WTC11 (cell line): Measurements from ENCODE around the gene NCF2. TPM values are rescaled to one million over a fixed set of nuclear protein-coding genes. Genes with fewer than 3 reads are reported as not detected.

Experiments
- ATAC-seq: fragments of 200-7000 bp; cut with Tn5 transposase; 2 replicates; pipeline ENCODE4 v1.10.0; 2021; ENCODE audit warnings: mild to moderate bottlenecking, moderate library complexity
- CTCF ChIA-PET: fragments of 300-600 bp; sonication (Branson Sonifier 250); formaldehyde crosslinking; loops from one replicate; lab custom pipeline; 2021; ENCODE audit warnings: antibody characterized with exemption; lab: Charles Lee
- POLR2A ChIA-PET: fragments of 350-600 bp; sonication (Branson Sonifier 250); formaldehyde crosslinking; loops from one replicate; lab custom pipeline; 2021; ENCODE audit warnings: antibody characterized with exemption; lab: Charles Lee
- DNase-seq: peaks from one replicate; pipeline ENCODE4 v3.0.0; 2021; ENCODE audit warnings: low spot score
- H3K27ac Mint-ChIP-seq: 2 replicates; pipeline ENCODE4 v1.8.0; 2021; ENCODE audit warnings: mixed read lengths
- H3K27me3 Mint-ChIP-seq: 2 replicates; pipeline ENCODE4 v1.8.0; 2021; ENCODE audit warnings: low read depth, mild to moderate bottlenecking, moderate library complexity, mixed read lengths
- H3K36me3 Mint-ChIP-seq: 2 replicates; pipeline ENCODE4 v1.8.0; 2021; ENCODE audit warnings: mixed read lengths
- H3K4me1 Mint-ChIP-seq: 2 replicates; pipeline ENCODE4 v1.8.0; 2022; ENCODE audit warnings: mixed read lengths
- H3K4me3 Mint-ChIP-seq: 2 replicates; pipeline ENCODE4 v1.8.0; 2021; ENCODE audit warnings: mild to moderate bottlenecking, moderate library complexity, mixed read lengths
- H3K9me3 Mint-ChIP-seq: 2 replicates; pipeline ENCODE4 v1.8.0; 2021; ENCODE audit warnings: mixed read lengths
- ATF3 ChIP-seq: sonication (generic); formaldehyde crosslinking; conservative IDR thresholded peaks from 2 replicates; pipeline ENCODE4 v1.8.1; 2022; ENCODE audit warnings: mild to moderate bottlenecking, missing genetic modification reagents
- E2F1 ChIP-seq: sonication (generic); formaldehyde crosslinking; IDR thresholded peaks from 2 replicates; pipeline ENCODE4 v1.8.0; 2022; ENCODE audit warnings: mild to moderate bottlenecking, missing genetic modification reagents
- EMX1 ChIP-seq: fragments of 250-450 bp; sonication (Bioruptor Pico); IDR thresholded peaks from 2 replicates; pipeline ENCODE4 v1.8.0; 2021; ENCODE audit warnings: mild to moderate bottlenecking
- FOXJ3 ChIP-seq: sonication (generic); formaldehyde crosslinking; IDR thresholded peaks from 2 replicates; pipeline ENCODE4 v1.9.0; 2021; ENCODE audit warnings: missing genetic modification reagents, mild to moderate bottlenecking, borderline replicate concordance
- FOXP1 ChIP-seq: sonication (generic); formaldehyde crosslinking; IDR thresholded peaks from 2 replicates; pipeline ENCODE4 v1.8.0; 2022; ENCODE audit warnings: missing genetic modification reagents, mild to moderate bottlenecking, moderate library complexity, borderline replicate concordance
- IRF2 ChIP-seq: sonication (generic); formaldehyde crosslinking; IDR thresholded peaks from 2 replicates; pipeline ENCODE4 v1.8.0; 2022; ENCODE audit warnings: low read depth, missing genetic modification reagents, borderline replicate concordance
- NFYB ChIP-seq: sonication (generic); formaldehyde crosslinking; conservative IDR thresholded peaks from 2 replicates; pipeline ENCODE4 v1.8.0; 2022; ENCODE audit warnings: low read depth, missing genetic modification reagents
- NR2C2 ChIP-seq: sonication (generic); formaldehyde crosslinking; IDR thresholded peaks from 2 replicates; pipeline ENCODE4 v1.8.0; 2022; ENCODE audit warnings: mild to moderate bottlenecking, missing genetic modification reagents
- SMAD3 ChIP-seq: sonication (generic); formaldehyde crosslinking; IDR thresholded peaks from 2 replicates; pipeline ENCODE4 v1.8.0; 2022; ENCODE audit warnings: missing genetic modification reagents, mild to moderate bottlenecking, borderline replicate concordance
- USF2 ChIP-seq: sonication (generic); formaldehyde crosslinking; IDR thresholded peaks from 2 replicates; pipeline ENCODE4 v1.8.1; 2023; ENCODE audit warnings: mild to moderate bottlenecking, missing genetic modification reagents, moderate library complexity
- ZBTB43 ChIP-seq: sonication (generic); formaldehyde crosslinking; IDR thresholded peaks from 2 replicates; pipeline ENCODE4 v1.8.1; 2023; ENCODE audit warnings: mild to moderate bottlenecking, missing genetic modification reagents
- ZNF121 ChIP-seq: sonication (generic); formaldehyde crosslinking; IDR thresholded peaks from 2 replicates; pipeline ENCODE4 v1.8.0; 2023; ENCODE audit warnings: missing genetic modification reagents
- ZNF138 ChIP-seq: sonication (generic); formaldehyde crosslinking; conservative IDR thresholded peaks from 2 replicates; pipeline ENCODE4 v1.8.1; 2022; ENCODE audit warnings: mild to moderate bottlenecking, moderate library complexity, missing genetic modification reagents
- ZNF263 ChIP-seq: sonication (generic); formaldehyde crosslinking; IDR thresholded peaks from 2 replicates; pipeline ENCODE4 v1.8.1; 2022; ENCODE audit warnings: low read depth, mild to moderate bottlenecking, moderate library complexity, missing genetic modification reagents
- ZNF671 ChIP-seq: fragments of 250-450 bp; sonication (Bioruptor Pico); IDR thresholded peaks from 2 replicates; pipeline ENCODE4 v1.8.0; 2021; ENCODE audit warnings: mild to moderate bottlenecking
- total RNA-seq: library from RNA; stranded (reverse); gene quantifications from 3 replicates; pipeline ENCODE4 v1.2.3, GENCODE V29; 2021
- TF ChIP-seq, protein P1 (sequence below): sonication (generic); formaldehyde crosslinking; IDR thresholded peaks from 2 replicates; pipeline ENCODE4 v1.8.1; 2023; ENCODE audit warnings: mild to moderate bottlenecking, missing genetic modification reagents, borderline replicate concordance
- TF ChIP-seq, protein P2 (sequence below): sonication (generic); formaldehyde crosslinking; IDR thresholded peaks from 2 replicates; pipeline ENCODE4 v1.8.0; 2023; ENCODE audit warnings: missing genetic modification reagents
- TF ChIP-seq, protein P3 (sequence below): sonication (generic); formaldehyde crosslinking; IDR thresholded peaks from 2 replicates; pipeline ENCODE4 v1.8.1; 2022; ENCODE audit warnings: mild to moderate bottlenecking, missing genetic modification reagents, moderate library complexity, borderline replicate concordance
- TF ChIP-seq, protein P4 (sequence below): sonication (generic); formaldehyde crosslinking; IDR thresholded peaks from 2 replicates; pipeline ENCODE4 v1.8.0; 2022; ENCODE audit warnings: mild to moderate bottlenecking, missing genetic modification reagents
- TF ChIP-seq, protein P5 (sequence below): sonication (generic); formaldehyde crosslinking; conservative IDR thresholded peaks from 2 replicates; pipeline ENCODE4 v1.8.1; 2023; ENCODE audit warnings: mild to moderate bottlenecking, low read depth, missing genetic modification reagents, moderate library complexity
- TF ChIP-seq, protein P6 (sequence below): fragments of 250-450 bp; sonication (Bioruptor Pico); IDR thresholded peaks from 2 replicates; pipeline ENCODE4 v2.1.2; 2022; ENCODE audit warnings: mild to moderate bottlenecking, moderate library complexity

The NCF2 gene
- total RNA-seq, 1 experiment from 2014 or later = 0.52 TPM

GRCh38 chr1:183575606-183576005, 14.7 kb downstream of the NCF2 start (continued):
- TF ChIP-seq, protein P1, sequence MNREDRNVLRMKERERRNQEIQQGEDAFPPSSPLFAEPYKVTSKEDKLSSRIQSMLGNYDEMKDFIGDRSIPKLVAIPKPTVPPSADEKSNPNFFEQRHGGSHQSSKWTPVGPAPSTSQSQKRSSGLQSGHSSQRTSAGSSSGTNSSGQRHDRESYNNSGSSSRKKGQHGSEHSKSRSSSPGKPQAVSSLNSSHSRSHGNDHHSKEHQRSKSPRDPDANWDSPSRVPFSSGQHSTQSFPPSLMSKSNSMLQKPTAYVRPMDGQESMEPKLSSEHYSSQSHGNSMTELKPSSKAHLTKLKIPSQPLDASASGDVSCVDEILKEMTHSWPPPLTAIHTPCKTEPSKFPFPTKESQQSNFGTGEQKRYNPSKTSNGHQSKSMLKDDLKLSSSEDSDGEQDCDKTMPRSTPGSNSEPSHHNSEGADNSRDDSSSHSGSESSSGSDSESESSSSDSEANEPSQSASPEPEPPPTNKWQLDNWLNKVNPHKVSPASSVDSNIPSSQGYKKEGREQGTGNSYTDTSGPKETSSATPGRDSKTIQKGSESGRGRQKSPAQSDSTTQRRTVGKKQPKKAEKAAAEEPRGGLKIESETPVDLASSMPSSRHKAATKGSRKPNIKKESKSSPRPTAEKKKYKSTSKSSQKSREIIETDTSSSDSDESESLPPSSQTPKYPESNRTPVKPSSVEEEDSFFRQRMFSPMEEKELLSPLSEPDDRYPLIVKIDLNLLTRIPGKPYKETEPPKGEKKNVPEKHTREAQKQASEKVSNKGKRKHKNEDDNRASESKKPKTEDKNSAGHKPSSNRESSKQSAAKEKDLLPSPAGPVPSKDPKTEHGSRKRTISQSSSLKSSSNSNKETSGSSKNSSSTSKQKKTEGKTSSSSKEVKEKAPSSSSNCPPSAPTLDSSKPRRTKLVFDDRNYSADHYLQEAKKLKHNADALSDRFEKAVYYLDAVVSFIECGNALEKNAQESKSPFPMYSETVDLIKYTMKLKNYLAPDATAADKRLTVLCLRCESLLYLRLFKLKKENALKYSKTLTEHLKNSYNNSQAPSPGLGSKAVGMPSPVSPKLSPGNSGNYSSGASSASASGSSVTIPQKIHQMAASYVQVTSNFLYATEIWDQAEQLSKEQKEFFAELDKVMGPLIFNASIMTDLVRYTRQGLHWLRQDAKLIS (CRISPR knock-in tag) = no peak
- TF ChIP-seq, protein P2, sequence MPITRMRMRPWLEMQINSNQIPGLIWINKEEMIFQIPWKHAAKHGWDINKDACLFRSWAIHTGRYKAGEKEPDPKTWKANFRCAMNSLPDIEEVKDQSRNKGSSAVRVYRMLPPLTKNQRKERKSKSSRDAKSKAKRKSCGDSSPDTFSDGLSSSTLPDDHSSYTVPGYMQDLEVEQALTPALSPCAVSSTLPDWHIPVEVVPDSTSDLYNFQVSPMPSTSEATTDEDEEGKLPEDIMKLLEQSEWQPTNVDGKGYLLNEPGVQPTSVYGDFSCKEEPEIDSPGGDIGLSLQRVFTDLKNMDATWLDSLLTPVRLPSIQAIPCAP (CRISPR knock-in tag) = no peak
- TF ChIP-seq E2F1 (CRISPR knock-in tag) (no peak), FOXP1 (no peak), IRF2 (CRISPR knock-in tag) (no peak), ZBTB43 (CRISPR knock-in tag) (no peak), USF2 (CRISPR knock-in tag) (no peak), EMX1 (CRISPR knock-in tag) (no peak), NFYB (CRISPR knock-in tag) (no peak), FOXJ3 (no peak)
- TF ChIP-seq, protein P3, sequence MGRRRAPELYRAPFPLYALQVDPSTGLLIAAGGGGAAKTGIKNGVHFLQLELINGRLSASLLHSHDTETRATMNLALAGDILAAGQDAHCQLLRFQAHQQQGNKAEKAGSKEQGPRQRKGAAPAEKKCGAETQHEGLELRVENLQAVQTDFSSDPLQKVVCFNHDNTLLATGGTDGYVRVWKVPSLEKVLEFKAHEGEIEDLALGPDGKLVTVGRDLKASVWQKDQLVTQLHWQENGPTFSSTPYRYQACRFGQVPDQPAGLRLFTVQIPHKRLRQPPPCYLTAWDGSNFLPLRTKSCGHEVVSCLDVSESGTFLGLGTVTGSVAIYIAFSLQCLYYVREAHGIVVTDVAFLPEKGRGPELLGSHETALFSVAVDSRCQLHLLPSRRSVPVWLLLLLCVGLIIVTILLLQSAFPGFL (CRISPR knock-in tag) = no peak

- H3K4me3 Mint-ChIP-seq = no peak overlapping the region
- no peaks in the 10 kb centered on the region for H3K27me3 Mint-ChIP-seq
- TF ChIP-seq, protein P4, sequence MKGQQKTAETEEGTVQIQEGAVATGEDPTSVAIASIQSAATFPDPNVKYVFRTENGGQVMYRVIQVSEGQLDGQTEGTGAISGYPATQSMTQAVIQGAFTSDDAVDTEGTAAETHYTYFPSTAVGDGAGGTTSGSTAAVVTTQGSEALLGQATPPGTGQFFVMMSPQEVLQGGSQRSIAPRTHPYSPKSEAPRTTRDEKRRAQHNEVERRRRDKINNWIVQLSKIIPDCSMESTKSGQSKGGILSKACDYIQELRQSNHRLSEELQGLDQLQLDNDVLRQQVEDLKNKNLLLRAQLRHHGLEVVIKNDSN (CRISPR knock-in tag) = no peak
- no peak for TF ChIP-seq SMAD3
- TF ChIP-seq NR2C2 (CRISPR knock-in tag) = no peak
- TF ChIP-seq, protein P5, sequence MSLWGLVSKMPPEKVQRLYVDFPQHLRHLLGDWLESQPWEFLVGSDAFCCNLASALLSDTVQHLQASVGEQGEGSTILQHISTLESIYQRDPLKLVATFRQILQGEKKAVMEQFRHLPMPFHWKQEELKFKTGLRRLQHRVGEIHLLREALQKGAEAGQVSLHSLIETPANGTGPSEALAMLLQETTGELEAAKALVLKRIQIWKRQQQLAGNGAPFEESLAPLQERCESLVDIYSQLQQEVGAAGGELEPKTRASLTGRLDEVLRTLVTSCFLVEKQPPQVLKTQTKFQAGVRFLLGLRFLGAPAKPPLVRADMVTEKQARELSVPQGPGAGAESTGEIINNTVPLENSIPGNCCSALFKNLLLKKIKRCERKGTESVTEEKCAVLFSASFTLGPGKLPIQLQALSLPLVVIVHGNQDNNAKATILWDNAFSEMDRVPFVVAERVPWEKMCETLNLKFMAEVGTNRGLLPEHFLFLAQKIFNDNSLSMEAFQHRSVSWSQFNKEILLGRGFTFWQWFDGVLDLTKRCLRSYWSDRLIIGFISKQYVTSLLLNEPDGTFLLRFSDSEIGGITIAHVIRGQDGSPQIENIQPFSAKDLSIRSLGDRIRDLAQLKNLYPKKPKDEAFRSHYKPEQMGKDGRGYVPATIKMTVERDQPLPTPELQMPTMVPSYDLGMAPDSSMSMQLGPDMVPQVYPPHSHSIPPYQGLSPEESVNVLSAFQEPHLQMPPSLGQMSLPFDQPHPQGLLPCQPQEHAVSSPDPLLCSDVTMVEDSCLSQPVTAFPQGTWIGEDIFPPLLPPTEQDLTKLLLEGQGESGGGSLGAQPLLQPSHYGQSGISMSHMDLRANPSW (CRISPR knock-in tag) = no peak
- no peak for TF ChIP-seq ZNF121 (CRISPR knock-in tag)
- TF ChIP-seq ZNF138 (CRISPR knock-in tag) = no peak
- TF ChIP-seq ATF3 (CRISPR knock-in tag) = no peak
- TF ChIP-seq FOXJ3 = no peak
- TF ChIP-seq USF2 (CRISPR knock-in tag) = no peak
- TF ChIP-seq ZNF263 (CRISPR knock-in tag) = no peak
- no peak for TF ChIP-seq ZNF671 (CRISPR knock-in tag)
- TF ChIP-seq, protein P6, sequence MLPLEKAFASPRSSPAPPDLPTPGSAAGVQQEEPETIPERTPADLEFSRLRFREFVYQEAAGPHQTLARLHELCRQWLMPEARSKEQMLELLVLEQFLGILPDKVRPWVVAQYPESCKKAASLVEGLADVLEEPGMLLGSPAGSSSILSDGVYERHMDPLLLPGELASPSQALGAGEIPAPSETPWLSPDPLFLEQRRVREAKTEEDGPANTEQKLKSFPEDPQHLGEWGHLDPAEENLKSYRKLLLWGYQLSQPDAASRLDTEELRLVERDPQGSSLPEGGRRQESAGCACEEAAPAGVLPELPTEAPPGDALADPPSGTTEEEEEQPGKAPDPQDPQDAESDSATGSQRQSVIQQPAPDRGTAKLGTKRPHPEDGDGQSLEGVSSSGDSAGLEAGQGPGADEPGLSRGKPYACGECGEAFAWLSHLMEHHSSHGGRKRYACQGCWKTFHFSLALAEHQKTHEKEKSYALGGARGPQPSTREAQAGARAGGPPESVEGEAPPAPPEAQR (CRISPR knock-in tag) = no peak
- TF ChIP-seq, all 79 proteins: peak for 0
- ChIA-PET POLR2A (no interaction called here), CTCF (no interaction called here)
- Mint-ChIP-seq H3K36me3 (no peaks in the 10 kb centered on the region), H3K27ac (no peak overlapping the region), H3K9me3 (no peaks in the 10 kb centered on the region), H3K4me1 (no peaks in the 10 kb centered on the region)
- DNase-seq (no peak), ATAC-seq (no peak)
Measured at GRCh38 chr1:183572721-183573120, 17.5 kb downstream of the NCF2 start.
